ENCODE data around the gene DCX. TPM values are rescaled to one million over a fixed set of nuclear protein-coding genes. Genes with fewer than 3 reads are reported as not detected.

Gene DCX
- not detected in 2 replicates for total RNA-seq (2014; rRNA removed)
- percentile 1 among the genes with signal in this experiment for Bru-seq, nascent RNA
- BruChase-seq, experiment 1, labeled RNA remaining after a 6-hour chase = percentile 1 among the genes with signal in this experiment
- not detected for BruChase-seq, experiment 2, labeled RNA remaining after a 2-hour chase
- long read RNA-seq = 0 reads

DNA sequence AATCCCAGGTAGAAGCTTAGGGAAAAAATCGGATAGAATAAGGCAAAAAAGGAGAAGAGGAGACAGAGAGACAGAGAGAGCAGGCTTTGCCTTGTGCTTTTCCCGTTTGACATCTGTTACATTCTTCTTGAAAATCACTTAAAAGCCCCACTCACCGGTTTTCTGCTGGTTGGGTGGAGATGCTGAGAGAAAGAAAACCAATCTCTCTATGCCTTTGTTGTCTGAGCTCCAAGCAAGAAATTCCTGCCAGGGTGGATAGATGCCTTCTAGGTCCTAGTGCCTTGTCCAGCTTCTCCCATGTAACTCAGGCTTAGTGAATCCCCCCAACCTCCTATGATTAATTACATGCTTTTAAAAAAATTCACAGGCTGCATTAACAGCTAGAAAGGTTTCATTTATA is at the start of gene DCX:
TSS of gene DCX (minus strand) at position 210 of the 400 bp plus-strand sequence. CDS start 1,794 bp downstream, outside the sequence.
- Histone ChIP-seq H3K27ac (ENCODE audit: low read length) (no peak within 1 kb of the TSS), H3K9ac (ENCODE audit: low read length) (no peak within 1 kb of the TSS), H3K9me3 (ENCODE audit: low read length) (no peaks in the 10 kb centered on the region), H3K4me1 (ENCODE audit: insufficient read depth, low read length) (no peaks in the 10 kb centered on the region), H3K36me3 (ENCODE audit: low read depth, low read length) (no peaks in the 10 kb centered on the region), H3K4me3 (ENCODE audit: low read length) (no peak within 1 kb of the TSS), H3F3A (ENCODE audit: low read length, unreplicated experiment) (no peaks in the 10 kb centered on the region), H4K20me1 (ENCODE audit: low read length) (no peaks in the 10 kb centered on the region), H3K4me2 (ENCODE audit: low read length) (no peak within 1 kb of the TSS), H3K79me2 (ENCODE audit: low read length) (no peaks in the 10 kb centered on the region), H2AFZ (ENCODE audit: low read length) (no peak within 1 kb of the TSS), H3K9me2 (replicated peaks; ENCODE audit: low read length) (no peaks in the 10 kb centered on the region), H3K27me3 (ENCODE audit: low read length) (no peaks in the 10 kb centered on the region)
- intact Hi-C loops (cut with micrococcal nuclease) = no loop called here
- POLR2A ChIA-PET (ENCODE audit: unreplicated experiment) = no interaction called here
- no peak for DNase-seq
- CTCF ChIA-PET = no interaction called here
- no TSS peak for BruUV-seq (replicated peaks)
- ATAC-seq = no peak
- TF ChIP-seq EZH2 (IDR thresholded peaks at IDR 0.05; ENCODE audit: low read length, unreplicated experiment) (no peak), EZH2phosphoT487 (IDR thresholded peaks at IDR 0.05; ENCODE audit: borderline replicate concordance, low read length) (no peak)

DNA sequence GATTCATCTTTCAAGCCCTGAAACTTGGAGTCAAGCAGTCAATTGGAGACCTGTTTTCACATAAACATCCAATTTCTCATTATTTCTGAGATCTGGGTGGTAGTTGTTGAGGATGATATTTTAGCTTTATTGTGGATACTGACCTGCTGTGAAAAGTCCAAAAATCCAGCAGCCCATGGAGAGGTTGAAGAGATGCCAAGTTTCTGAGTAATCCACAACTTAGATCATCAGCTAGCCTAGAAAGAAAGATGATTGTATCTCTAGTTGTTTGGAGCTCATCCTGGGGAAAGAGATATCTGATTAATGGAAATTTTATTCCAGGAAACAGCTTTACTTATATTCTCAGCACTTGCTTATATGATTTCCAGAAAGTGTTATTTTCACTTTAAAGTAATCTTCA is 48.6 kb upstream of the DCX start:
- Histone ChIP-seq H2AFZ (ENCODE audit: low read length) (no peak overlapping the region), H3F3A (ENCODE audit: low read length, unreplicated experiment) (no peaks in the 10 kb centered on the region), H3K27me3 (ENCODE audit: low read length) (no peaks in the 10 kb centered on the region), H3K4me1 (ENCODE audit: insufficient read depth, low read length) (no peaks in the 10 kb centered on the region), H3K4me3 (ENCODE audit: low read length) (no peak overlapping the region), H3K36me3 (ENCODE audit: low read depth, low read length) (no peaks in the 10 kb centered on the region), H3K9me3 (ENCODE audit: low read length) (no peaks in the 10 kb centered on the region), H3K4me2 (ENCODE audit: low read length) (no peak overlapping the region), H3K9me2 (replicated peaks; ENCODE audit: low read length) (no peaks in the 10 kb centered on the region), H3K79me2 (ENCODE audit: low read length) (no peaks in the 10 kb centered on the region), H3K9ac (ENCODE audit: low read length) (no peak overlapping the region), H3K27ac (ENCODE audit: low read length) (no peak overlapping the region), H4K20me1 (ENCODE audit: low read length) (no peaks in the 10 kb centered on the region)
- no peak for DNase-seq
- no peak for TF ChIP-seq EZH2phosphoT487 (IDR thresholded peaks at IDR 0.05; ENCODE audit: borderline replicate concordance, low read length)
- TF ChIP-seq, protein P1, sequence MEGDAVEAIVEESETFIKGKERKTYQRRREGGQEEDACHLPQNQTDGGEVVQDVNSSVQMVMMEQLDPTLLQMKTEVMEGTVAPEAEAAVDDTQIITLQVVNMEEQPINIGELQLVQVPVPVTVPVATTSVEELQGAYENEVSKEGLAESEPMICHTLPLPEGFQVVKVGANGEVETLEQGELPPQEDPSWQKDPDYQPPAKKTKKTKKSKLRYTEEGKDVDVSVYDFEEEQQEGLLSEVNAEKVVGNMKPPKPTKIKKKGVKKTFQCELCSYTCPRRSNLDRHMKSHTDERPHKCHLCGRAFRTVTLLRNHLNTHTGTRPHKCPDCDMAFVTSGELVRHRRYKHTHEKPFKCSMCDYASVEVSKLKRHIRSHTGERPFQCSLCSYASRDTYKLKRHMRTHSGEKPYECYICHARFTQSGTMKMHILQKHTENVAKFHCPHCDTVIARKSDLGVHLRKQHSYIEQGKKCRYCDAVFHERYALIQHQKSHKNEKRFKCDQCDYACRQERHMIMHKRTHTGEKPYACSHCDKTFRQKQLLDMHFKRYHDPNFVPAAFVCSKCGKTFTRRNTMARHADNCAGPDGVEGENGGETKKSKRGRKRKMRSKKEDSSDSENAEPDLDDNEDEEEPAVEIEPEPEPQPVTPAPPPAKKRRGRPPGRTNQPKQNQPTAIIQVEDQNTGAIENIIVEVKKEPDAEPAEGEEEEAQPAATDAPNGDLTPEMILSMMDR (conservative IDR thresholded peaks at IDR 0.05; ENCODE audit: low read depth, low read length) = no peak
- no peak for TF ChIP-seq EZH2 (IDR thresholded peaks at IDR 0.05; ENCODE audit: low read length, unreplicated experiment)
- ATAC-seq = no peak
- BruUV-seq (replicated peaks) = no TSS peak
- POLR2A ChIA-PET (ENCODE audit: unreplicated experiment) = no interaction called here
- CTCF ChIA-PET = no interaction called here
- intact Hi-C loops (cut with micrococcal nuclease) = no loop called here

DNA sequence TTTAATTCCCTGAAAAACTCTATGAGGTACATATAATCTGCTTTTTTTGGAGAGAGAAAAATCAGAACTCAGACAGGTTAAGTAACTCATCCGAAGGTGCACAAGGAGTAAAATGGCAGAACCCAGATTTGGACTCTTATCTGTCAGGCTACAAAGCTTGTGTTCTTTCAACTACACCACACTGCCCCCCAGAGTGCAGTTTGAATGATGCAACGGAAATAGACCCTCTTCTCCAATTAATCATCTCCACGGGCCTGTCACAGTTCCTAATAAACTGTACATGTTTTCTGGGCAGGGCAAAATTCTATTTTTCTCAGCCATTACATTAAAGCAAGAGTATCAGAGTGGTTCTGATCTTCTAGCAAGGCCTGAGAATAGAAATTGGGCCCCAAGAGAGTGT is 35.3 kb upstream of the DCX start:
- H3F3A ChIP-seq (ENCODE audit: low read length, unreplicated experiment) = no peaks in the 10 kb centered on the region
- no peaks in the 10 kb centered on the region for H3K36me3 ChIP-seq (ENCODE audit: low read depth, low read length)
- H3K27me3 ChIP-seq (ENCODE audit: low read length) = no peaks in the 10 kb centered on the region
- no peaks in the 10 kb centered on the region for H3K79me2 ChIP-seq (ENCODE audit: low read length)
- H3K9me2 ChIP-seq (replicated peaks; ENCODE audit: low read length) = no peaks in the 10 kb centered on the region
- H2AFZ ChIP-seq (ENCODE audit: low read length) = no peak overlapping the region
- CTCF ChIA-PET = no interaction called here
- no peaks in the 10 kb centered on the region for H4K20me1 ChIP-seq (ENCODE audit: low read length)
- peak; percentile 22 for DNase-seq
- H3K27ac ChIP-seq (ENCODE audit: low read length) = no peak overlapping the region
- H3K4me1 ChIP-seq (ENCODE audit: insufficient read depth, low read length) = no peaks in the 10 kb centered on the region
- H3K4me3 ChIP-seq (ENCODE audit: low read length) = no peak overlapping the region
- intact Hi-C loops (cut with micrococcal nuclease) = loop anchor here (10.0 kb wide), 1 partner anchor 282 kb away; no protein-coding TSS in a partner anchor
- H3K4me2 ChIP-seq (ENCODE audit: low read length) = no peak overlapping the region
- ATAC-seq = no peak
- no peaks in the 10 kb centered on the region for H3K9me3 ChIP-seq (ENCODE audit: low read length)
- TF ChIP-seq, protein P1 (conservative IDR thresholded peaks at IDR 0.05; ENCODE audit: low read depth, low read length) = peak; percentile 36; the same call in 1 of the 2 replicates
- TF ChIP-seq EZH2 (IDR thresholded peaks at IDR 0.05; ENCODE audit: low read length, unreplicated experiment) = no peak
- H3K9ac ChIP-seq (ENCODE audit: low read length) = no peak overlapping the region
- POLR2A ChIA-PET (ENCODE audit: unreplicated experiment) = no interaction called here
- BruUV-seq (replicated peaks) = no TSS peak

All from PC-3 (cell line).